ENCODE data around the gene SLC16A2.

SLC16A2 gene

DNA sequence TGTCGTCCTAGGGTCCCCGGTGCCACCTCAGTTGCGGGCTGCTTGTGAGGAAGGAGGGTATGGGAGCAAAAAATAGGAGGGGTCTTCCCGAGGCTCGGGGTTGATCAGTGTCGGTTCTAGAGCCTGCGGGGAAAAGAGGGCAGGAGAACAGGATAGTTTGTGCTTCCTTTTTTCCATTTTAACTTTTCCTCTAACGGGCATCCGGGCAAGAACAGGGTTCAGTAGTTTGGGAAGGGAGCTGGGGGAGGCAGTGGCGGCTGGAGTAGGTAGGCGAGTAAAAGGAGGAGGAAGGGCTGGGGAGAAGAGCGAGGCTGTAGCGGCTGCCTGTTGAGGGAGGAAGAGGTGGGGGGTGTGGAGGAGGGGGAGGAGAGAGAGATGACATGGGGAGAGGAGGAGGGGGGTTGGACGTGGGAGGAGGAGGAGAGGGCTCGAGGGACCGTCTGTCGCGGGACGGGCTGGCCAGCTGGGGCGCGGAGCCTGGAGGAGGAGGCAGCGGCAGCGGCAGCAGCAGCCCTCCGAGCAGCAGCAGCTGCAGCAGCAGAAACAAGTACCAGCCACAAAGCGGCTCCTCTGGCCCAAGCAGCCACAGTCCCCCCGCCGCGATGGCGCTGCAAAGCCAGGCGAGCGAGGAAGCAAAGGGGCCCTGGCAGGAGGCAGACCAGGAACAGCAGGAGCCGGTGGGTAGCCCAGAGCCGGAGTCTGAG lies at the start of gene SLC16A2:
SLC16A2 (plus strand) TSS at position 458 of the 704 bp plus-strand sequence; CDS start at position 603, 145 bp downstream.
- TF ChIP-seq, protein P1, sequence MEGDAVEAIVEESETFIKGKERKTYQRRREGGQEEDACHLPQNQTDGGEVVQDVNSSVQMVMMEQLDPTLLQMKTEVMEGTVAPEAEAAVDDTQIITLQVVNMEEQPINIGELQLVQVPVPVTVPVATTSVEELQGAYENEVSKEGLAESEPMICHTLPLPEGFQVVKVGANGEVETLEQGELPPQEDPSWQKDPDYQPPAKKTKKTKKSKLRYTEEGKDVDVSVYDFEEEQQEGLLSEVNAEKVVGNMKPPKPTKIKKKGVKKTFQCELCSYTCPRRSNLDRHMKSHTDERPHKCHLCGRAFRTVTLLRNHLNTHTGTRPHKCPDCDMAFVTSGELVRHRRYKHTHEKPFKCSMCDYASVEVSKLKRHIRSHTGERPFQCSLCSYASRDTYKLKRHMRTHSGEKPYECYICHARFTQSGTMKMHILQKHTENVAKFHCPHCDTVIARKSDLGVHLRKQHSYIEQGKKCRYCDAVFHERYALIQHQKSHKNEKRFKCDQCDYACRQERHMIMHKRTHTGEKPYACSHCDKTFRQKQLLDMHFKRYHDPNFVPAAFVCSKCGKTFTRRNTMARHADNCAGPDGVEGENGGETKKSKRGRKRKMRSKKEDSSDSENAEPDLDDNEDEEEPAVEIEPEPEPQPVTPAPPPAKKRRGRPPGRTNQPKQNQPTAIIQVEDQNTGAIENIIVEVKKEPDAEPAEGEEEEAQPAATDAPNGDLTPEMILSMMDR (IDR thresholded peaks at IDR 0.05; ENCODE audit: low read length, missing control alignments): no peak
- H3K4me3 ChIP-seq (replicated peaks; ENCODE audit: low read depth, low read length): peak within 1 kb of the TSS; percentile 60
- peak; percentile 83 for DNase-seq (ENCODE audit: low read depth)

DNA sequence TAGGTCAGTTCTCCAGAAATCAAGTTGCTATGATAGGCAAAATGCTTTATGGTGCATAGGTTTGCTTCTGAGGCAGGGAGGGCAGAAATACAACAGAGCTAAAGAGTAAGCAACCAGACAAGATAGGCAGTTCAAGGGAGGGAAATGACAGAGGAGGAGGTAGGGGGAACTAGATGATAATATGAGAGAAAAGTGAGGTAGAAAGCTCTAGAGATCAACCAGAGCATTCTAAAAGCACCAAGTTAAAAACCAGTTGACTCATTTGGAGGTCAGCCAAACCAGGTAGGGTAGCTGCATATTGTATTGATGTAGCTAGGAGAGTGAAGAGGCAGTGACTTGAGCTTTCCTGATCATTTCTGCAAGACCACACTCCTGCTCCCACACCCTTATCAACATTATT lies 49.0 kb upstream of the SLC16A2 start:
- DNase-seq (ENCODE audit: low read depth): no peak

DNA sequence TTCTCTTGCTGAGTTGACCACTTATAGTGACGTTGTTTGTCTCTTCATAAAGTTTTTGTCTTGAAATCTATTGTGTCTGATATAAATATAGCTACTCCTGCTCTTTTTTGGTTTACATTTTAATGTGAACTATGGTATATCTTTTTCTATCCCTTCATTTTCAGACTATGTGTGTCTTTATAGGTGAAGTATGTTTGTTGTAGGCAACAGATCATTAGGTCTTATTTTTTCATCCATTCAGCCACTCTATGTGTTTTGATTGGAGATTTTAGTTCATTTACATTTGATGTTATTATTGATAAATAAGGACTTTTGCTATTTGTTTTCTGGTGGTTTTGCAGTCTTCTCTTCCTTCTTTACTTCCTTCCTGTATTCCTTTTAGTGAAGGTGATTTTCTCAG lies 44.0 kb upstream of the SLC16A2 start:
- no peak for DNase-seq (ENCODE audit: low read depth)
- H3K4me3 ChIP-seq (replicated peaks; ENCODE audit: low read depth, low read length): no peak overlapping the region
- TF ChIP-seq, protein P1 (IDR thresholded peaks at IDR 0.05; ENCODE audit: low read length, missing control alignments): no peak

More for the DNA sequence above, 49.0 kb upstream of the SLC16A2 start:
- no peak overlapping the region for H3K4me3 ChIP-seq (replicated peaks; ENCODE audit: low read depth, low read length)
- TF ChIP-seq, protein P1 (IDR thresholded peaks at IDR 0.05; ENCODE audit: low read length, missing control alignments): no peak

DNA sequence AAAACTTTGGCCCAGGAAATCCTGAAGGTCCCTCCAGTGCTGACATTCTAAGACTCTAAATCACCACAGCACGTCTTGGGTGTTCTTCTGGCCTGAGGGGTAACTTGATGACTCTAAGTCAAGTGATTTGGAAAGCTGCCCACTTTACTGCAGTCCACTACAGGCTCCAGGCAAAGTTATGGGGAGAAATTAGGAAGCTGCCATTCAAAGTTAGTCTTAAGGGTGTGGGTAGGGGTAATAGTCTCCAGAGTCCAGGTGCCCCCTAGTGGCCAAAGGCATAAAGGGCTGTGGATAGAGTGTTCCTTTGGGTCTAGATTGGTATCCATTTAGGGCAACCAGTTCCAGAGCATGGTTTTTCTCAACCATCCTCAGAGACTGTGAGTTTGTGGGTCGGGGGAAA lies 38.7 kb upstream of the SLC16A2 start:
- peak; percentile 63 for DNase-seq (ENCODE audit: low read depth)
- H3K4me3 ChIP-seq (replicated peaks; ENCODE audit: low read depth, low read length): no peak overlapping the region
- TF ChIP-seq, protein P1 (IDR thresholded peaks at IDR 0.05; ENCODE audit: low read length, missing control alignments): peak; percentile 80

DNA sequence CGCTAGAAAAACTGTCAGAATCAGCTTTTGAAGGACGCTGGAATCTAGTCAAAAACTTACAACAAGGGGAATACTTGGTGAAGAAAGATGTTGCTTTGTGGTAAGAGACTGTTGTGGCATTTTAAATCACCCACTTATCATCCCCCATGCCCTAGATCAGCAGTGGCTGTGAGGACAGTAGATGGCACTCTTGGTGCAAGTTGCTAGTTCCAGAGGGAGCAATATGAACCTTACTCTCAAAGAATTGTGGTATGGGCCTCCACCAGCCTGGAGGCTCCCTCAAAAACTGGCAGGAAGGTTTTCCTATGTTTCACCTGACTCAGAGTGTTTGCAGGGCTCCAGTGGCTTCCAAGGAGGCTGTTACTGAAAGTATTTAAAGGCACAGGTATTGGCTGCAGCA lies 37.7 kb upstream of the SLC16A2 start:
- TF ChIP-seq, protein P1 (IDR thresholded peaks at IDR 0.05; ENCODE audit: low read length, missing control alignments): peak; percentile 70
- DNase-seq (ENCODE audit: low read depth): peak; percentile 68
- H3K4me3 ChIP-seq (replicated peaks; ENCODE audit: low read depth, low read length): no peak overlapping the region

DNA sequence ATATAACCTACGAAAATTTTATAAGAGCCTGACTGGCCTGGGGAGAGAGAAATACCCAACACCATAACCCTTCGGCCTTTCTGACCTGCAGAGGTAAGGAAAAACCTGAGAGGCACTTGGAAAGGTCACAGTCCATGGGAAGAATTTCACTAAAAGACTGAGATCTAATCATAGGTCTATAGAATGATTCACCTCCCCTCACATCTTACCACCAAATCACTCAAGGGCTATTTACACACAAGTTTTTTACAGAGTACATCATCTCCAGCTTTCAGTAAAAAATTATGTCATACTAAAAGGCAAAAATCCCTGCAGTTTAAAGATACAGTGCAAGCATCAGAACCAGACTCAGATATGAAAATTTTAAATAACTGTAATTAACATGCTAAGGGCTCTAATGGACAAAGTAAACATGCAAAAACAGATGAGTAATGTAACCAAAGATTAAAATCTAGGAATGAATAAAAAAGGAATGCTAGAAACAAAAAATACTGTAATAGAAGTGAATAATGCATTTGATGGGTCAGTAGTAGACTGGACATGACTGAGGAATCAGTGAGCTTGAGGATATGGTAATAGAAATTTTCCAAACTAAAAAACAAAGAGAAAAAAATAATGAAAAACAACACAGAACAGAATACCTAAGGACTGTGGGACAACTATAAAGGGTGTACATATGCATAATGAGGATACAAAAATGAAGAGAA lies 32.1 kb upstream of the SLC16A2 start:
- TF ChIP-seq, protein P1 (IDR thresholded peaks at IDR 0.05; ENCODE audit: low read length, missing control alignments): no peak
- DNase-seq (ENCODE audit: low read depth): no peak
- no peak overlapping the region for H3K4me3 ChIP-seq (replicated peaks; ENCODE audit: low read depth, low read length)

All from fibroblast of pulmonary artery (primary cell).